Effector CD4-positive, alpha-beta T cell (primary cell): ENCODE results near the gene FCGR1A. TPM values are rescaled to one million over a fixed set of nuclear protein-coding genes. Genes with fewer than 3 reads are reported as not detected.
"Not testable (repeated sequence)": the region's sequence is repeated elsewhere in the genome, so short reads cannot be mapped to it uniquely, and the experiment has no call there.

Experiments used
- DNase-seq: peaks from one replicate; pipeline ENCODE4 v3.0.0-alpha.2; 2020
- total RNA-seq: gene quantifications from one replicate; lab custom pipeline; 2026; lab: John Stamatoyannopoulos, UW

The FCGR1A gene
- total RNA-seq: not detected

GRCh38 chr1:149782600-149782999 is at the start of gene FCGR1A:
FCGR1A (plus strand) TSS chr1:149782694; CDS start chr1:149782744, 50 bp downstream.
- DNase-seq: not testable (repeated sequence)

- not testable (repeated sequence) for DNase-seq
Observed at GRCh38 chr1:149732781-149733180, 49.7 kb upstream of the FCGR1A start.

GRCh38 chr1:149734692-149735091 is 47.8 kb upstream of the FCGR1A start:
- DNase-seq: not testable (repeated sequence)

- DNase-seq: not testable (repeated sequence)
Observed at GRCh38 chr1:149740148-149740581, 42.3 kb upstream of the FCGR1A start.

GRCh38 chr1:149740590-149741230 is 41.8 kb upstream of the FCGR1A start:
- DNase-seq: not testable (repeated sequence)

- DNase-seq: not testable (repeated sequence)
Observed at GRCh38 chr1:149741914-149742313, 40.6 kb upstream of the FCGR1A start.

- not testable (repeated sequence) for DNase-seq
Observed at GRCh38 chr1:149746463-149747356, 35.8 kb upstream of the FCGR1A start.

- DNase-seq: not testable (repeated sequence)
Observed at GRCh38 chr1:149747359-149748143, 34.9 kb upstream of the FCGR1A start.

- not testable (repeated sequence) for DNase-seq
Observed at GRCh38 chr1:149748144-149748500, 34.4 kb upstream of the FCGR1A start.

GRCh38 chr1:149750562-149750961 is 31.9 kb upstream of the FCGR1A start:
- DNase-seq: not testable (repeated sequence)

- not testable (repeated sequence) for DNase-seq
Observed at GRCh38 chr1:149752186-149752585, 30.3 kb upstream of the FCGR1A start.

GRCh38 chr1:149753466-149753865 is 29.0 kb upstream of the FCGR1A start:
- DNase-seq: not testable (repeated sequence)

- DNase-seq: not testable (repeated sequence)
Observed at GRCh38 chr1:149755294-149755693, 27.2 kb upstream of the FCGR1A start.

GRCh38 chr1:149762294-149762693 is 20.2 kb upstream of the FCGR1A start:
- DNase-seq: not testable (repeated sequence)

- DNase-seq: not testable (repeated sequence)
Observed at GRCh38 chr1:149764087-149764800, 18.2 kb upstream of the FCGR1A start.

- DNase-seq: not testable (repeated sequence)
Observed at GRCh38 chr1:149766241-149766640, 16.3 kb upstream of the FCGR1A start.

- not testable (repeated sequence) for DNase-seq
Observed at GRCh38 chr1:149769216-149769615, 13.3 kb upstream of the FCGR1A start.

GRCh38 chr1:149770661-149771060 is 11.8 kb upstream of the FCGR1A start:
- not testable (repeated sequence) for DNase-seq

GRCh38 chr1:149771653-149772425 is 10.7 kb upstream of the FCGR1A start:
- not testable (repeated sequence) for DNase-seq

GRCh38 chr1:149775510-149776147 is 6.9 kb upstream of the FCGR1A start:
- not testable (repeated sequence) for DNase-seq

- DNase-seq: not testable (repeated sequence)
Observed at GRCh38 chr1:149777084-149777483, 5.4 kb upstream of the FCGR1A start.
